ENCODE data around the gene HNRNPA0.
A peak's percentile ranks its signal among the peaks of the same experiment; 100 is the strongest.

Gene HNRNPA0

GRCh38 chr5:137758715-137759306 is 4.6 kb upstream of the HNRNPA0 start:
- no peaks in the 10 kb centered on the region for H4K20me1 ChIP-seq (ENCODE audit: insufficient read depth, low read length)
- no peak overlapping the region for H3K9ac ChIP-seq (ENCODE audit: low read length)
- peak overlapping the region; percentile 55 for H3K4me2 ChIP-seq (ENCODE audit: low read length)
- peaks cover 20% of the 10 kb centered on the region for H3K4me1 ChIP-seq (ENCODE audit: low read length)
- TF ChIP-seq EZH2phosphoT487 (IDR thresholded peaks at IDR 0.05; ENCODE audit: low read depth) (no peak), CTCF (IDR thresholded peaks at IDR 0.05; ENCODE audit: low read depth, low read length) (no peak)
- H3K79me2 ChIP-seq (ENCODE audit: low read length), result peaks cover 4% of the 10 kb centered on the region
- H3K27ac ChIP-seq (ENCODE audit: low read length), result no peak overlapping the region
- peak overlapping the region; percentile 30; the same call in 1 of the 2 replicates for H3K4me3 ChIP-seq (ENCODE audit: low read length)
- H3K36me3 ChIP-seq (replicated peaks; ENCODE audit: low read depth, low read length), result no peaks in the 10 kb centered on the region
- no peaks in the 10 kb centered on the region for H3K9me3 ChIP-seq (ENCODE audit: insufficient read depth, low read length)
- H3K27me3 ChIP-seq (ENCODE audit: low read depth, low read length), result 0 out of 2 replicates have a peak, but pooled peaks cover 5% of the 10 kb centered on the region
- H2AFZ ChIP-seq (ENCODE audit: low read depth, low read length), result no peak overlapping the region

GRCh38 chr5:137758121-137758520 is 4.0 kb upstream of the HNRNPA0 start:
- H3K27ac ChIP-seq (ENCODE audit: low read length), result no peak overlapping the region
- peaks cover 6% of the 10 kb centered on the region for H3K36me3 ChIP-seq (replicated peaks; ENCODE audit: low read depth, low read length)
- peaks cover 6% of the 10 kb centered on the region; the same call in 1 of the 2 replicates for H4K20me1 ChIP-seq (ENCODE audit: insufficient read depth, low read length)
- H3K4me2 ChIP-seq (ENCODE audit: low read length), result peak overlapping the region; percentile 55
- TF ChIP-seq EZH2phosphoT487 (IDR thresholded peaks at IDR 0.05; ENCODE audit: low read depth) (no peak), CTCF (IDR thresholded peaks at IDR 0.05; ENCODE audit: low read depth, low read length) (no peak)
- no peak overlapping the region for H3K9ac ChIP-seq (ENCODE audit: low read length)
- H3K9me3 ChIP-seq (ENCODE audit: insufficient read depth, low read length), result no peaks in the 10 kb centered on the region
- peaks cover 20% of the 10 kb centered on the region for H3K4me1 ChIP-seq (ENCODE audit: low read length)
- peak overlapping the region; percentile 29; the same call in 1 of the 2 replicates for H3K4me3 ChIP-seq (ENCODE audit: low read length)
- H3K79me2 ChIP-seq (ENCODE audit: low read length), result peaks cover 10% of the 10 kb centered on the region
- 0 out of 2 replicates have a peak, but pooled peaks cover 5% of the 10 kb centered on the region for H3K27me3 ChIP-seq (ENCODE audit: low read depth, low read length)
- no peak overlapping the region for H2AFZ ChIP-seq (ENCODE audit: low read depth, low read length)

GRCh38 chr5:137757634-137758033 is 3.5 kb upstream of the HNRNPA0 start:
- Histone ChIP-seq H3K79me2 (ENCODE audit: low read length) (peaks cover 15% of the 10 kb centered on the region), H3K36me3 (replicated peaks; ENCODE audit: low read depth, low read length) (peaks cover 10% of the 10 kb centered on the region), H3K4me1 (ENCODE audit: low read length) (peaks cover 20% of the 10 kb centered on the region), H2AFZ (ENCODE audit: low read depth, low read length) (no peak overlapping the region), H3K4me2 (ENCODE audit: low read length) (no peak overlapping the region), H4K20me1 (ENCODE audit: insufficient read depth, low read length) (peaks cover 11% of the 10 kb centered on the region), H3K27ac (ENCODE audit: low read length) (no peak overlapping the region), H3K9ac (ENCODE audit: low read length) (no peak overlapping the region), H3K9me3 (ENCODE audit: insufficient read depth, low read length) (no peaks in the 10 kb centered on the region), H3K4me3 (ENCODE audit: low read length) (no peak overlapping the region), H3K27me3 (ENCODE audit: low read depth, low read length) (0 out of 2 replicates have a peak, but pooled peaks cover 5% of the 10 kb centered on the region)
- TF ChIP-seq CTCF (IDR thresholded peaks at IDR 0.05; ENCODE audit: low read depth, low read length) (no peak), EZH2phosphoT487 (IDR thresholded peaks at IDR 0.05; ENCODE audit: low read depth) (no peak)

- peak overlapping the region; percentile 72 for H3K4me2 ChIP-seq (ENCODE audit: low read length)
- H3K4me1 ChIP-seq (ENCODE audit: low read length), result peaks cover 39% of the 10 kb centered on the region
- peak overlapping the region; percentile 89 for H3K27ac ChIP-seq (ENCODE audit: low read length)
- peak overlapping the region; percentile 100 for H3K4me3 ChIP-seq (ENCODE audit: low read length)
- H3K9me3 ChIP-seq (ENCODE audit: insufficient read depth, low read length), result no peaks in the 10 kb centered on the region
- peaks cover 29% of the 10 kb centered on the region for H3K36me3 ChIP-seq (replicated peaks; ENCODE audit: low read depth, low read length)
- H3K27me3 ChIP-seq (ENCODE audit: low read depth, low read length), result 0 out of 2 replicates have a peak, but pooled peaks cover 5% of the 10 kb centered on the region
- peaks cover 40% of the 10 kb centered on the region for H3K79me2 ChIP-seq (ENCODE audit: low read length)
- H4K20me1 ChIP-seq (ENCODE audit: insufficient read depth, low read length), result peaks cover 35% of the 10 kb centered on the region
- no peak for TF ChIP-seq EZH2phosphoT487 (IDR thresholded peaks at IDR 0.05; ENCODE audit: low read depth)
- TF ChIP-seq CTCF (IDR thresholded peaks at IDR 0.05; ENCODE audit: low read depth, low read length), result no peak
- H2AFZ ChIP-seq (ENCODE audit: low read depth, low read length), result 0 out of 2 replicates have a peak overlapping the region, but pooled peaks have one; percentile 42
- H3K9ac ChIP-seq (ENCODE audit: low read length), result peak overlapping the region; percentile 95
Measured at GRCh38 chr5:137754961-137755762, 999 bp upstream of the HNRNPA0 start.

Data from OCI-LY3 (cell line).